ENCODE data around the gene PERCC1. TPM values are rescaled to one million over a fixed set of nuclear protein-coding genes. Genes with fewer than 3 reads are reported as not detected.

The PERCC1 gene
- total RNA-seq, 1 experiment from 2014 or later, result not detected

DNA sequence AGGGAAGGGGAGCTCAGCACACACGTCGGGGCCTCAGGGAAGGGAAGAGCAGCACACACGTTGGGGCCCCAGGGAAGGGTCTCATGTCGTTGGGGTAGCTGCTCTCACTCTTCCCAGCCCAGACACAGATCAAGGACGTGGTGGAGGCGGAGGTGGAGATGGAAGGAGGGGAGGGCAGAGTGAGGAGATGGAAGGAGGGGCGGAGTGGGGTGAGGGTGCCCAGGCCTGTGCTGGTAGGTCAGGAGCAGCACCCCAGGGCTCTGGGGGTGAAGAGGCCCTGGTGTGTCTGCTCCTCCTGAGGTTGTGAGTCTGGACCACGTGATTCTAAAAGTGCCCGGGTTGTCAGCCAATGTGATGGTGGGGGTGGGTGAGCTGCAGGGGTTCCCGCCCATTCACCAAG is 29.1 kb downstream of the PERCC1 start:
- no peak overlapping the region for H3K27ac ChIP-seq (ENCODE audit: low read length)
- TF ChIP-seq EZH2 (IDR thresholded peaks at IDR 0.05; ENCODE audit: low read length, unreplicated experiment) (no peak), CTCF (conservative IDR thresholded peaks at IDR 0.05; ENCODE audit: low read depth, low read length) (no peak), EZH2phosphoT487 (IDR thresholded peaks at IDR 0.05; ENCODE audit: borderline replicate concordance, low read length) (no peak)
- no peak for DNase-seq
- H3K4me3 ChIP-seq (ENCODE audit: low read length), result no peak overlapping the region
- H3K9me3 ChIP-seq (ENCODE audit: low read length), result no peaks in the 10 kb centered on the region
- no peaks in the 10 kb centered on the region for H3F3A ChIP-seq (ENCODE audit: low read length, unreplicated experiment)
- intact Hi-C loops (cut with micrococcal nuclease), result no loop called here
- no peak overlapping the region for H3K4me2 ChIP-seq (ENCODE audit: low read length)
- no peak overlapping the region for H3K9ac ChIP-seq (ENCODE audit: low read length)
- no peak overlapping the region for H2AFZ ChIP-seq (ENCODE audit: low read length)
- no peaks in the 10 kb centered on the region for H3K79me2 ChIP-seq (ENCODE audit: low read length)
- H3K9me2 ChIP-seq (replicated peaks; ENCODE audit: low read length), result no peaks in the 10 kb centered on the region
- H4K20me1 ChIP-seq (ENCODE audit: low read length), result no peaks in the 10 kb centered on the region
- POLR2A ChIA-PET (ENCODE audit: unreplicated experiment), result no interaction called here
- no peak for ATAC-seq
- no peaks in the 10 kb centered on the region for H3K4me1 ChIP-seq (ENCODE audit: insufficient read depth, low read length)
- H3K36me3 ChIP-seq (ENCODE audit: low read depth, low read length), result no peaks in the 10 kb centered on the region
- CTCF ChIA-PET, result no interaction called here
- H3K27me3 ChIP-seq (ENCODE audit: low read length), result no peaks in the 10 kb centered on the region
- BruUV-seq (replicated peaks), result no TSS peak

- no peak for TF ChIP-seq CTCF (conservative IDR thresholded peaks at IDR 0.05; ENCODE audit: low read depth, low read length)
- TF ChIP-seq EZH2 (IDR thresholded peaks at IDR 0.05; ENCODE audit: low read length, unreplicated experiment), result no peak
- TF ChIP-seq EZH2phosphoT487 (IDR thresholded peaks at IDR 0.05; ENCODE audit: borderline replicate concordance, low read length), result no peak
- no peak overlapping the region for H3K4me2 ChIP-seq (ENCODE audit: low read length)
- no peaks in the 10 kb centered on the region for H3K9me2 ChIP-seq (replicated peaks; ENCODE audit: low read length)
- no peak for ATAC-seq
- H3K9me3 ChIP-seq (ENCODE audit: low read length), result no peaks in the 10 kb centered on the region
- H3F3A ChIP-seq (ENCODE audit: low read length, unreplicated experiment), result no peaks in the 10 kb centered on the region
- H3K36me3 ChIP-seq (ENCODE audit: low read depth, low read length), result no peaks in the 10 kb centered on the region
- no peaks in the 10 kb centered on the region for H3K27me3 ChIP-seq (ENCODE audit: low read length)
- H3K79me2 ChIP-seq (ENCODE audit: low read length), result no peaks in the 10 kb centered on the region
- no peaks in the 10 kb centered on the region for H3K4me1 ChIP-seq (ENCODE audit: insufficient read depth, low read length)
- no peaks in the 10 kb centered on the region for H4K20me1 ChIP-seq (ENCODE audit: low read length)
- ChIA-PET POLR2A (ENCODE audit: unreplicated experiment) (no interaction called here), CTCF (no interaction called here)
- no peak overlapping the region for H3K4me3 ChIP-seq (ENCODE audit: low read length)
- no peak for DNase-seq
- no TSS peak for BruUV-seq (replicated peaks)
- H3K9ac ChIP-seq (ENCODE audit: low read length), result no peak overlapping the region
- H2AFZ ChIP-seq (ENCODE audit: low read length), result no peak overlapping the region
- intact Hi-C loops (cut with micrococcal nuclease), result no loop called here
- no peak overlapping the region for H3K27ac ChIP-seq (ENCODE audit: low read length)
Observed at GRCh38 chr16:1460602-1461138, 29.8 kb downstream of the PERCC1 start.

GRCh38 chr16:1461146-1461545 is 30.3 kb downstream of the PERCC1 start:
- H3K27ac ChIP-seq (ENCODE audit: low read length), result no peak overlapping the region
- no peak overlapping the region for H3K4me2 ChIP-seq (ENCODE audit: low read length)
- CTCF ChIA-PET, result no interaction called here
- intact Hi-C loops (cut with micrococcal nuclease), result no loop called here
- no peaks in the 10 kb centered on the region for H3K4me1 ChIP-seq (ENCODE audit: insufficient read depth, low read length)
- H4K20me1 ChIP-seq (ENCODE audit: low read length), result no peaks in the 10 kb centered on the region
- H3K27me3 ChIP-seq (ENCODE audit: low read length), result no peaks in the 10 kb centered on the region
- TF ChIP-seq EZH2phosphoT487 (IDR thresholded peaks at IDR 0.05; ENCODE audit: borderline replicate concordance, low read length) (no peak), EZH2 (IDR thresholded peaks at IDR 0.05; ENCODE audit: low read length, unreplicated experiment) (no peak), CTCF (conservative IDR thresholded peaks at IDR 0.05; ENCODE audit: low read depth, low read length) (no peak)
- no TSS peak for BruUV-seq (replicated peaks)
- H3K79me2 ChIP-seq (ENCODE audit: low read length), result no peaks in the 10 kb centered on the region
- H3F3A ChIP-seq (ENCODE audit: low read length, unreplicated experiment), result no peaks in the 10 kb centered on the region
- DNase-seq (no peak), ATAC-seq (no peak)
- H3K9me2 ChIP-seq (replicated peaks; ENCODE audit: low read length), result no peaks in the 10 kb centered on the region
- H3K9ac ChIP-seq (ENCODE audit: low read length), result no peak overlapping the region
- POLR2A ChIA-PET (ENCODE audit: unreplicated experiment), result no interaction called here
- no peaks in the 10 kb centered on the region for H3K9me3 ChIP-seq (ENCODE audit: low read length)
- H3K36me3 ChIP-seq (ENCODE audit: low read depth, low read length), result no peaks in the 10 kb centered on the region
- H3K4me3 ChIP-seq (ENCODE audit: low read length), result no peak overlapping the region
- H2AFZ ChIP-seq (ENCODE audit: low read length), result no peak overlapping the region

Data from PC-3 (cell line).